ENCODE results near the gene MAOB.

MAOB gene

GRCh38 chrX:43840265-43840664 lies 42.0 kb downstream of the MAOB start:
- TF ChIP-seq ELF4 (IDR thresholded peaks at IDR 0.05) (no peak), SUZ12 (IDR thresholded peaks at IDR 0.05) (no peak), NFRKB (IDR thresholded peaks at IDR 0.05) (no peak), FOXK2 (IDR thresholded peaks at IDR 0.05) (no peak), ARNT (IDR thresholded peaks at IDR 0.05) (no peak), LEF1 (IDR thresholded peaks at IDR 0.05; ENCODE audit: borderline replicate concordance) (no peak), FOXA1 (IDR thresholded peaks at IDR 0.05) (no peak), FOXM1 (IDR thresholded peaks at IDR 0.05; ENCODE audit: borderline replicate concordance) (no peak), HDGF (IDR thresholded peaks at IDR 0.05; ENCODE audit: borderline replicate concordance) (no peak), PKNOX1 (IDR thresholded peaks at IDR 0.05) (no peak), ZNF384 (IDR thresholded peaks at IDR 0.05) (no peak), SP1 (IDR thresholded peaks at IDR 0.05) (no peak), BHLHE40 (IDR thresholded peaks at IDR 0.05; ENCODE audit: borderline replicate concordance) (no peak), TARDBP (IDR thresholded peaks at IDR 0.05) (no peak), CTBP1 (IDR thresholded peaks at IDR 0.05; ENCODE audit: borderline replicate concordance) (no peak), L3MBTL2 (conservative IDR thresholded peaks at IDR 0.05) (no peak)
- no peak for DNase-seq (ENCODE audit: extremely low spot score)
- POLR2A ChIA-PET: no interaction called here
- CTCF ChIA-PET: no interaction called here

GRCh38 chrX:43836435-43837184 lies 45.6 kb downstream of the MAOB start:
- DNase-seq (ENCODE audit: extremely low spot score): peak; percentile 8
- TF ChIP-seq BHLHE40 (IDR thresholded peaks at IDR 0.05; ENCODE audit: borderline replicate concordance): no peak
- no peak for TF ChIP-seq TARDBP (IDR thresholded peaks at IDR 0.05)
- TF ChIP-seq FOXK2 (IDR thresholded peaks at IDR 0.05): no peak
- no peak for TF ChIP-seq ZNF384 (IDR thresholded peaks at IDR 0.05)
- no peak for TF ChIP-seq PKNOX1 (IDR thresholded peaks at IDR 0.05)
- TF ChIP-seq ELF4 (IDR thresholded peaks at IDR 0.05): no peak
- no peak for TF ChIP-seq SUZ12 (IDR thresholded peaks at IDR 0.05)
- CTCF ChIA-PET: interaction anchor here (0.6 to 1.2 kb wide), 2 partner anchors 10 to 103 kb away, joined by 3 read pairs; no protein-coding TSS in a partner anchor
- POLR2A ChIA-PET: no interaction called here

- DNase-seq (ENCODE audit: extremely low spot score): no peak
- POLR2A ChIA-PET: no interaction called here
- CTCF ChIA-PET: interaction anchor here (0.6 kb wide), 1 partner anchor 104 kb away, joined by 3 read pairs; no protein-coding TSS in a partner anchor
- TF ChIP-seq SP1 (IDR thresholded peaks at IDR 0.05) (no peak), ELF4 (IDR thresholded peaks at IDR 0.05) (no peak)
These were observed 46.7 kb downstream of the MAOB start for GRCh38 chrX:43835559-43835958.

GRCh38 chrX:43827791-43828190 lies 54.5 kb downstream of the MAOB start:
- POLR2A ChIA-PET: no interaction called here
- DNase-seq (ENCODE audit: extremely low spot score): no peak
- TF ChIP-seq ARNT (IDR thresholded peaks at IDR 0.05) (no peak), L3MBTL2 (conservative IDR thresholded peaks at IDR 0.05) (no peak), CTBP1 (IDR thresholded peaks at IDR 0.05; ENCODE audit: borderline replicate concordance) (no peak), FOXM1 (IDR thresholded peaks at IDR 0.05; ENCODE audit: borderline replicate concordance) (no peak), BHLHE40 (IDR thresholded peaks at IDR 0.05; ENCODE audit: borderline replicate concordance) (no peak), PKNOX1 (IDR thresholded peaks at IDR 0.05) (no peak), ELF4 (IDR thresholded peaks at IDR 0.05) (no peak), ZNF384 (IDR thresholded peaks at IDR 0.05) (no peak), SP1 (IDR thresholded peaks at IDR 0.05) (no peak), TARDBP (IDR thresholded peaks at IDR 0.05) (no peak), HDGF (IDR thresholded peaks at IDR 0.05; ENCODE audit: borderline replicate concordance) (no peak), NFRKB (IDR thresholded peaks at IDR 0.05) (no peak), SUZ12 (IDR thresholded peaks at IDR 0.05) (no peak), LEF1 (IDR thresholded peaks at IDR 0.05; ENCODE audit: borderline replicate concordance) (no peak), FOXK2 (IDR thresholded peaks at IDR 0.05) (no peak)
- CTCF ChIA-PET: no interaction called here

- TF ChIP-seq SUZ12 (IDR thresholded peaks at IDR 0.05) (no peak), L3MBTL2 (conservative IDR thresholded peaks at IDR 0.05) (no peak), NFRKB (IDR thresholded peaks at IDR 0.05) (no peak), HDGF (IDR thresholded peaks at IDR 0.05; ENCODE audit: borderline replicate concordance) (no peak), SP1 (IDR thresholded peaks at IDR 0.05) (no peak), LEF1 (IDR thresholded peaks at IDR 0.05; ENCODE audit: borderline replicate concordance) (no peak), BHLHE40 (IDR thresholded peaks at IDR 0.05; ENCODE audit: borderline replicate concordance) (no peak), FOXM1 (IDR thresholded peaks at IDR 0.05; ENCODE audit: borderline replicate concordance) (no peak), ZNF384 (IDR thresholded peaks at IDR 0.05) (no peak), FOXA1 (IDR thresholded peaks at IDR 0.05) (no peak), ELF4 (IDR thresholded peaks at IDR 0.05) (no peak), TARDBP (IDR thresholded peaks at IDR 0.05) (no peak), ARNT (IDR thresholded peaks at IDR 0.05) (no peak), FOXK2 (IDR thresholded peaks at IDR 0.05) (no peak), CTBP1 (IDR thresholded peaks at IDR 0.05; ENCODE audit: borderline replicate concordance) (no peak), PKNOX1 (IDR thresholded peaks at IDR 0.05) (no peak)
- POLR2A ChIA-PET: no interaction called here
- DNase-seq (ENCODE audit: extremely low spot score): no peak
- CTCF ChIA-PET: no interaction called here
These were observed 60.2 kb downstream of the MAOB start for GRCh38 chrX:43822014-43822413.
